ENCODE results near the gene RSU1.
A peak's percentile ranks its signal among the peaks of the same experiment; 100 is the strongest.

RSU1 gene

GRCh38 chr10:16820421-16820820 is 3.2 kb upstream of the RSU1 start:
- no peak for DNase-seq

GRCh38 chr10:16820018-16820417 is 2.8 kb upstream of the RSU1 start:
- DNase-seq: no peak

- DNase-seq: no peak
Measured at GRCh38 chr10:16819436-16819835, 2.2 kb upstream of the RSU1 start.

GRCh38 chr10:16819026-16819425 is 1.8 kb upstream of the RSU1 start:
- no peak for DNase-seq

- no peak for DNase-seq
Measured at GRCh38 chr10:16816830-16817124, 447 bp downstream of the RSU1 start.

- DNase-seq: no peak
Measured at GRCh38 chr10:16816171-16816570, 1.1 kb downstream of the RSU1 start.

- no peak for DNase-seq
Measured at GRCh38 chr10:16814012-16814411, 3.2 kb downstream of the RSU1 start.

GRCh38 chr10:16812676-16813075 is 4.5 kb downstream of the RSU1 start:
- no peak for DNase-seq

- no peak for DNase-seq
Measured at GRCh38 chr10:16811765-16812164, 5.5 kb downstream of the RSU1 start.

GRCh38 chr10:16811292-16811691 is 5.9 kb downstream of the RSU1 start:
- DNase-seq: no peak

GRCh38 chr10:16809074-16809718 is 8.0 kb downstream of the RSU1 start:
- peak; percentile 61 to 75 for DNase-seq

- DNase-seq: no peak
Measured at GRCh38 chr10:16804123-16804522, 13.1 kb downstream of the RSU1 start.

GRCh38 chr10:16803464-16803863 is 13.8 kb downstream of the RSU1 start:
- no peak for DNase-seq

- peak; percentile 34 to 44 for DNase-seq
Measured at GRCh38 chr10:16799621-16800020, 17.6 kb downstream of the RSU1 start.

- no peak for DNase-seq
Measured at GRCh38 chr10:16798571-16798970, 18.7 kb downstream of the RSU1 start.

GRCh38 chr10:16795410-16796073 is 21.7 kb downstream of the RSU1 start:
- DNase-seq: no peak

GRCh38 chr10:16794005-16794404 is 23.2 kb downstream of the RSU1 start:
- DNase-seq: no peak

- DNase-seq: no peak
Measured at GRCh38 chr10:16792675-16793074, 24.5 kb downstream of the RSU1 start.

GRCh38 chr10:16789765-16790164 is 27.5 kb downstream of the RSU1 start:
- no peak for DNase-seq

- no peak for DNase-seq
Measured at GRCh38 chr10:16789261-16789660, 28.0 kb downstream of the RSU1 start.

GRCh38 chr10:16788778-16789177 is 28.4 kb downstream of the RSU1 start:
- no peak for DNase-seq

- peak; percentile 52 to 54 for DNase-seq
Measured at GRCh38 chr10:16788125-16788524, 29.1 kb downstream of the RSU1 start.

GRCh38 chr10:16787361-16787791 is 29.8 kb downstream of the RSU1 start:
- peak; percentile 70 to 72 for DNase-seq

- no peak for DNase-seq
Measured at GRCh38 chr10:16780338-16780880, 36.8 kb downstream of the RSU1 start.

Measured in activated T-cell treated with anti-CD3 and anti-CD28 coated beads, Interleukin-2, amount 50 U/mL, for 48 hours (primary cell).